Fibroblast of mammary gland (primary cell): ENCODE measurements around the gene SELE.

Experiments
- DNase-seq: peaks from one replicate; pipeline ENCODE4 v3.0.0-alpha.2; 2010; ENCODE audit warnings: low read depth
- H3K4me3 ChIP-seq: 2 replicates; pipeline ENCODE4 v1.5.1; 2011; ENCODE audit warnings: low read depth, mild to moderate bottlenecking, low read length, moderate library complexity; ENCODE audit not compliant: control insufficient read depth
- CTCF ChIP-seq: conservative IDR thresholded peaks from 2 replicates; pipeline ENCODE4 v1.5.1; 2011; ENCODE audit warnings: low read depth, low read length, inconsistent platforms; ENCODE audit not compliant: control insufficient read depth, insufficient read depth

SELE gene

GRCh38 chr1:169745015-169745861, 11.4 kb upstream of the SELE start:
- no peak for TF ChIP-seq CTCF
- peak; percentile 84 for DNase-seq
- no peak overlapping the region for H3K4me3 ChIP-seq

- H3K4me3 ChIP-seq = no peak overlapping the region
- TF ChIP-seq CTCF = no peak
- peak; percentile 72 for DNase-seq
These were observed 8.0 kb upstream of the SELE start for GRCh38 chr1:169741666-169742394.

GRCh38 chr1:169739980-169740379, 6.1 kb upstream of the SELE start:
- no peak for DNase-seq
- no peak overlapping the region for H3K4me3 ChIP-seq
- TF ChIP-seq CTCF = no peak

- DNase-seq = no peak
- no peak overlapping the region for H3K4me3 ChIP-seq
- TF ChIP-seq CTCF = no peak
These were observed 2.4 kb downstream of the SELE start for GRCh38 chr1:169731446-169731845.

GRCh38 chr1:169729991-169730390, 3.9 kb downstream of the SELE start:
- DNase-seq = no peak
- H3K4me3 ChIP-seq = no peak overlapping the region
- TF ChIP-seq CTCF = no peak

- H3K4me3 ChIP-seq = no peak overlapping the region
- no peak for TF ChIP-seq CTCF
- no peak for DNase-seq
These were observed 6.6 kb downstream of the SELE start for GRCh38 chr1:169727307-169727706.
